NCI-H2171 treated with DMSO at 0.1 percent for 48 hours (cell line): ENCODE data around the gene ETFB.

ENCODE experiments used
- DNase-seq: peaks from one replicate; lab custom pipeline; 2025; lab: John Stamatoyannopoulos, UW

Gene ETFB

DNA sequence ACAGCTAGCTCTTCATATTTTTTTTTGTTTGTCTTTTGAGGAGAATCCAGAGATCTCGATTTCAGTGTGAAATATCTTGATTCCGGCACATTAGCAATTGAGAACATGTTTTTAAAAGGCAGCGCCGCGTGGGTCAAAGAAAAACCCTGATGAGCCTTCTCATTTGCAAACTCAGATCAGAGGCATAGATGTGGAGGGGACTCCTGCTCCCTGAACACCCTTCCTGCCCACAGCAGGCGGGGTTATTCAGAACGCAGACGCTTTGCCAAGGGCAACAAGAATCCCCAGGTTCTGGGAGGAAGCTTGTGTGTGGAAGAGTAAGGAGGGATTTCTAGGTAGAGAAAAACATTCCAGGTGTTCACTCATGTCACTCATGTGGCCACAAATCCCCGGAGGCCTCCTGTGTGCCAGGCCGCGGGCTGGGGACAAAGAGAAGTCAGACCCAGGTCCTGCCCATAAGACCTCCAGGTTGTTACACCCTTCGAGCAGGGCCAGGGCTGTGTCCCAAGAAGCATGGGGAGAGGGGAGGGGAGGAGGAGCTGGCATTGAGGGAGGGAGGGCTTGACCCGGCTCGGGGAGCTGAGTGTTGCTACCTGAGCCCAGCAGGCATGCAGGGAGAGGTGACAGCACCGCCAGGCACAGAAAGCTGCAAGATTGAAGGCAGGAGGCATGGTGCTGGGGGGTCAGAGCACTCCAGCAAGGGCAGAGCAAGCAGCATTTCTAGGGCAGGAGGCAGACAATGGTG is 70.6 kb downstream of the ETFB start:
- DNase-seq: no peak
